HEK293 (cell line): ENCODE data around the gene LY6G6D.

ENCODE experiments used
- GLI4 ChIP-seq: fragments of 450-650 bp; formaldehyde crosslinking; IDR thresholded peaks from 2 replicates; pipeline ENCODE4 v1.5.1; 2016; ENCODE audit warnings: missing biosample characterization, missing genetic modification characterization
- MYNN ChIP-seq: fragments of 450-650 bp; formaldehyde crosslinking; IDR thresholded peaks from 2 replicates; pipeline ENCODE4 v1.5.1; 2016; ENCODE audit warnings: missing biosample characterization, missing genetic modification characterization, borderline replicate concordance
- OSR2 ChIP-seq: fragments of 450-650 bp; formaldehyde crosslinking; IDR thresholded peaks from 2 replicates; pipeline ENCODE4 v1.5.1; 2016; ENCODE audit warnings: missing biosample characterization, missing genetic modification characterization
- PBX3 ChIP-seq: sonication (generic); formaldehyde crosslinking; IDR thresholded peaks from 2 replicates; pipeline ENCODE4 v1.8.1; 2022; ENCODE audit warnings: mild to moderate bottlenecking, moderate library complexity, missing genetic modification reagents
- PRDM1 ChIP-seq: fragments of 450-650 bp; formaldehyde crosslinking; IDR thresholded peaks from 2 replicates; pipeline ENCODE4; 2016; ENCODE audit warnings: missing biosample characterization, missing genetic modification characterization
- SCRT2 ChIP-seq: fragments of 450-650 bp; formaldehyde crosslinking; IDR thresholded peaks from 2 replicates; pipeline ENCODE4 v1.5.1; 2016; ENCODE audit warnings: missing biosample characterization, missing genetic modification characterization
- ZBTB1 ChIP-seq: fragments of 450-650 bp; formaldehyde crosslinking; IDR thresholded peaks from 2 replicates; pipeline ENCODE4 v1.5.1; 2016; ENCODE audit warnings: missing biosample characterization, missing genetic modification characterization
- ZBTB17 ChIP-seq: fragments of 450-650 bp; formaldehyde crosslinking; IDR thresholded peaks from 2 replicates; pipeline ENCODE4 v1.5.1; 2016; ENCODE audit warnings: missing biosample characterization, missing genetic modification characterization
- ZBTB48 ChIP-seq: fragments of 450-650 bp; formaldehyde crosslinking; IDR thresholded peaks from 2 replicates; pipeline ENCODE4 v1.5.1; 2016; ENCODE audit warnings: missing biosample characterization, missing genetic modification characterization
- ZBTB8A ChIP-seq: fragments of 450-650 bp; formaldehyde crosslinking; IDR thresholded peaks from 2 replicates; pipeline ENCODE4 v1.5.1; 2016; ENCODE audit warnings: missing biosample characterization, missing genetic modification characterization
- ZFP3 ChIP-seq: fragments of 450-650 bp; formaldehyde crosslinking; IDR thresholded peaks from 2 replicates; pipeline ENCODE4 v1.5.1; 2016; ENCODE audit warnings: low read depth, missing biosample characterization, missing genetic modification characterization
- ZNF114 ChIP-seq: fragments of 450-650 bp; formaldehyde crosslinking; IDR thresholded peaks from 2 replicates; pipeline ENCODE4 v1.5.0; 2017; ENCODE audit warnings: missing biosample characterization, missing genetic modification characterization
- ZNF140 ChIP-seq: fragments of 450-650 bp; formaldehyde crosslinking; IDR thresholded peaks from 2 replicates; pipeline ENCODE4 v1.5.1; 2016; ENCODE audit warnings: missing biosample characterization, missing genetic modification characterization
- ZNF155 ChIP-seq: fragments of 450-650 bp; formaldehyde crosslinking; IDR thresholded peaks from 2 replicates; pipeline ENCODE4 v1.5.1; 2016; ENCODE audit warnings: missing biosample characterization, missing genetic modification characterization
- ZNF157 ChIP-seq: fragments of 450-650 bp; formaldehyde crosslinking; IDR thresholded peaks from 2 replicates; pipeline ENCODE4 v1.5.1; 2016; ENCODE audit warnings: missing biosample characterization, missing genetic modification characterization
- ZNF211 ChIP-seq: fragments of 450-650 bp; formaldehyde crosslinking; IDR thresholded peaks from 2 replicates; pipeline ENCODE4 v1.5.1; 2016; ENCODE audit warnings: low read depth, missing biosample characterization, missing genetic modification characterization
- ZNF26 ChIP-seq: fragments of 450-650 bp; formaldehyde crosslinking; IDR thresholded peaks from 2 replicates; pipeline ENCODE4 v1.5.1; 2016; ENCODE audit warnings: missing biosample characterization, missing genetic modification characterization
- ZNF335 ChIP-seq: fragments of 450-650 bp; formaldehyde crosslinking; conservative IDR thresholded peaks from 2 replicates; pipeline ENCODE4 v1.5.1; 2016; ENCODE audit warnings: missing biosample characterization, missing genetic modification characterization
- ZNF404 ChIP-seq: fragments of 450-650 bp; formaldehyde crosslinking; IDR thresholded peaks from 2 replicates; pipeline ENCODE4 v1.5.1; 2017; ENCODE audit warnings: missing biosample characterization, missing genetic modification characterization
- ZNF416 ChIP-seq: fragments of 450-650 bp; formaldehyde crosslinking; IDR thresholded peaks from 2 replicates; pipeline ENCODE4 v1.5.1; 2016; ENCODE audit warnings: missing biosample characterization, missing genetic modification characterization
- ZNF48 ChIP-seq: fragments of 450-650 bp; formaldehyde crosslinking; IDR thresholded peaks from 2 replicates; pipeline ENCODE4 v1.5.1; 2016; ENCODE audit warnings: missing biosample characterization, missing genetic modification characterization
- ZNF488 ChIP-seq: fragments of 450-650 bp; formaldehyde crosslinking; IDR thresholded peaks from 2 replicates; pipeline ENCODE4 v1.5.1; 2016; ENCODE audit warnings: missing biosample characterization, missing genetic modification characterization
- ZNF558 ChIP-seq: fragments of 450-650 bp; formaldehyde crosslinking; IDR thresholded peaks from 2 replicates; pipeline ENCODE4 v1.5.1; 2016; ENCODE audit warnings: missing biosample characterization, missing genetic modification characterization
- ZNF596 ChIP-seq: fragments of 450-650 bp; IDR thresholded peaks from 2 replicates; pipeline ENCODE4 v1.5.0; 2018; ENCODE audit warnings: missing biosample characterization, mild to moderate bottlenecking, missing genetic modification characterization, moderate library complexity
- ZNF664 ChIP-seq: fragments of 450-650 bp; formaldehyde crosslinking; IDR thresholded peaks from 2 replicates; pipeline ENCODE4 v1.5.1; 2016; ENCODE audit warnings: missing biosample characterization, missing genetic modification characterization
- ZNF692 ChIP-seq: fragments of 450-650 bp; formaldehyde crosslinking; IDR thresholded peaks from 2 replicates; pipeline ENCODE4 v1.5.1; 2016; ENCODE audit warnings: missing biosample characterization, missing genetic modification characterization
- ZNF707 ChIP-seq: fragments of 450-650 bp; formaldehyde crosslinking; IDR thresholded peaks from 2 replicates; pipeline ENCODE4 v1.5.1; 2016; ENCODE audit warnings: missing biosample characterization, missing genetic modification characterization
- ZNF76 ChIP-seq: fragments of 450-650 bp; formaldehyde crosslinking; IDR thresholded peaks from 2 replicates; pipeline ENCODE4; 2016; ENCODE audit warnings: low read depth, missing biosample characterization, missing genetic modification characterization, borderline replicate concordance
- ZNF791 ChIP-seq: fragments of 450-650 bp; formaldehyde crosslinking; IDR thresholded peaks from 2 replicates; pipeline ENCODE4 v1.5.1; 2016; ENCODE audit warnings: missing biosample characterization, missing genetic modification characterization
- TF ChIP-seq, protein P1 (sequence below): fragments of 450-650 bp; formaldehyde crosslinking; IDR thresholded peaks from 2 replicates; pipeline ENCODE4 v1.5.1; 2016; ENCODE audit warnings: missing biosample characterization, missing genetic modification characterization
- TF ChIP-seq, protein P2 (sequence below): fragments of 450-650 bp; formaldehyde crosslinking; IDR thresholded peaks from 2 replicates; pipeline ENCODE4 v1.5.1; 2016; ENCODE audit warnings: missing biosample characterization, missing genetic modification characterization

LY6G6D gene

GRCh38 chr6:31737991-31738979 is 23.1 kb downstream of the LY6G6D start (continued):
- TF ChIP-seq, protein P1, sequence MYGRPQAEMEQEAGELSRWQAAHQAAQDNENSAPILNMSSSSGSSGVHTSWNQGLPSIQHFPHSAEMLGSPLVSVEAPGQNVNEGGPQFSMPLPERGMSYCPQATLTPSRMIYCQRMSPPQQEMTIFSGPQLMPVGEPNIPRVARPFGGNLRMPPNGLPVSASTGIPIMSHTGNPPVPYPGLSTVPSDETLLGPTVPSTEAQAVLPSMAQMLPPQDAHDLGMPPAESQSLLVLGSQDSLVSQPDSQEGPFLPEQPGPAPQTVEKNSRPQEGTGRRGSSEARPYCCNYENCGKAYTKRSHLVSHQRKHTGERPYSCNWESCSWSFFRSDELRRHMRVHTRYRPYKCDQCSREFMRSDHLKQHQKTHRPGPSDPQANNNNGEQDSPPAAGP (tag by site-specific recombination) = no peak; the same call in none of the 2 replicates
- TF ChIP-seq ZNF114 (tag by site-specific recombination) (no peak), ZNF26 (tag by site-specific recombination) (no peak), ZBTB17 (tag by site-specific recombination) (0 out of 2 replicates have a peak, but pooled peaks have one; percentile 31), SCRT2 (tag by site-specific recombination) (peak; percentile 81), GLI4 (tag by site-specific recombination) (no peak), ZNF155 (tag by site-specific recombination) (no peak), ZNF157 (tag by site-specific recombination) (no peak), ZBTB48 (peak; percentile 62), OSR2 (tag by site-specific recombination) (peak; percentile 92), ZNF664 (tag by site-specific recombination) (no peak), ZNF488 (tag by site-specific recombination) (no peak), ZNF335 (tag by site-specific recombination) (peak; percentile 35), ZNF558 (no peak), ZNF707 (no peak), ZBTB8A (tag by site-specific recombination) (no peak), ZNF211 (tag by site-specific recombination) (no peak), ZNF48 (tag by site-specific recombination) (no peak), ZNF692 (tag by site-specific recombination) (peak; percentile 87), PBX3 (no peak), ZNF596 (tag by site-specific recombination) (no peak), ZNF791 (tag by site-specific recombination) (no peak), ZNF76 (tag by site-specific recombination) (no peak), MYNN (tag by site-specific recombination) (no peak), ZNF140 (tag by site-specific recombination) (no peak), PRDM1 (tag by site-specific recombination) (peak; percentile 85), ZNF404 (no peak), ZBTB1 (tag by site-specific recombination) (no peak), ZNF416 (tag by site-specific recombination) (no peak), ZFP3 (no peak)
- TF ChIP-seq, protein P2, sequence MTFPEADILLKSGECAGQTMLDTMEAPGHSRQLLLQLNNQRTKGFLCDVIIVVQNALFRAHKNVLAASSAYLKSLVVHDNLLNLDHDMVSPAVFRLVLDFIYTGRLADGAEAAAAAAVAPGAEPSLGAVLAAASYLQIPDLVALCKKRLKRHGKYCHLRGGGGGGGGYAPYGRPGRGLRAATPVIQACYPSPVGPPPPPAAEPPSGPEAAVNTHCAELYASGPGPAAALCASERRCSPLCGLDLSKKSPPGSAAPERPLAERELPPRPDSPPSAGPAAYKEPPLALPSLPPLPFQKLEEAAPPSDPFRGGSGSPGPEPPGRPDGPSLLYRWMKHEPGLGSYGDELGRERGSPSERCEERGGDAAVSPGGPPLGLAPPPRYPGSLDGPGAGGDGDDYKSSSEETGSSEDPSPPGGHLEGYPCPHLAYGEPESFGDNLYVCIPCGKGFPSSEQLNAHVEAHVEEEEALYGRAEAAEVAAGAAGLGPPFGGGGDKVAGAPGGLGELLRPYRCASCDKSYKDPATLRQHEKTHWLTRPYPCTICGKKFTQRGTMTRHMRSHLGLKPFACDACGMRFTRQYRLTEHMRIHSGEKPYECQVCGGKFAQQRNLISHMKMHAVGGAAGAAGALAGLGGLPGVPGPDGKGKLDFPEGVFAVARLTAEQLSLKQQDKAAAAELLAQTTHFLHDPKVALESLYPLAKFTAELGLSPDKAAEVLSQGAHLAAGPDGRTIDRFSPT = peak; percentile 34; the same call in 1 of the 2 replicates
